A549 (cell line): ENCODE results near the gene BTBD8. TPM values are rescaled to one million over a fixed set of nuclear protein-coding genes. Genes with fewer than 3 reads are reported as not detected.

ENCODE experiments used
- ATAC-seq, 2 experiments: fragments of 200-7000 bp in 1 of 2; fragments of >200 bp in 1 of 2; cut with Nextera tagmentation in 1 of 2; cut with Tn5 transposase in 1 of 2; 3 replicates each; pipeline versions ENCODE4 v1.8.0 to v1.9.1; 2018 to 2020; ENCODE audit warnings: mild to moderate bottlenecking in 1 of 2, moderate library complexity in 1 of 2
- CTCF ChIA-PET: fragments of 300-600 bp; sonication (Branson Sonifier 250); formaldehyde crosslinking; extraction: SDS; loops from one replicate; lab custom pipeline; 2021; ENCODE audit warnings: antibody characterized with exemption, inconsistent platforms; lab: Yijun Ruan, JAX
- POLR2A ChIA-PET: fragments of 350-600 bp; formaldehyde crosslinking; extraction: SDS; loops from one replicate; lab custom pipeline; 2021; ENCODE audit warnings: antibody characterized with exemption, inconsistent platforms; lab: Yijun Ruan, JAX
- DNase-seq, 2 experiments: peaks; one replicate each; pipeline versions ENCODE4 v3.0.0 to v3.0.0-alpha.2; 2011 to 2016; ENCODE audit warnings: low read depth in 1 of 2, low spot score in 1 of 2
- FAIRE-seq: peaks from 2 replicates; lab custom pipeline; 2011; peaks lifted over from hg19 to GRCh38; lab: Jason Lieb, UNC
- H3K27ac ChIP-seq, 2 experiments: fragments of >200 bp; sonication (Bioruptor Twin); formaldehyde crosslinking; 3 replicates each; pipeline ENCODE4 v1.5.1; 2016 to 2017
- H3K4me1 ChIP-seq: fragments of >200 bp; sonication (Bioruptor Twin); formaldehyde crosslinking; 3 replicates; pipeline ENCODE4 v1.6.1; 2016
- H3K4me2 ChIP-seq: fragments of >200 bp; sonication (Bioruptor Twin); formaldehyde crosslinking; 3 replicates; pipeline ENCODE4 v1.6.1; 2016
- H3K4me3 ChIP-seq: fragments of >200 bp; sonication (Bioruptor Twin); formaldehyde crosslinking; 3 replicates; pipeline ENCODE4 v1.5.1; 2016
- H3K9me3 ChIP-seq: fragments of >200 bp; sonication (Bioruptor Twin); formaldehyde crosslinking; 3 replicates; pipeline ENCODE4 v1.6.1; 2016
- ATOH8 ChIP-seq: fragments of 250-450 bp; sonication (Bioruptor Pico); IDR thresholded peaks from 2 replicates; pipeline ENCODE4 v1.5.0; 2020; ENCODE audit warnings: low read depth, mild to moderate bottlenecking, moderate library complexity
- BCL3 ChIP-seq: fragments of >200 bp; sonication (Bioruptor Twin); formaldehyde crosslinking; IDR thresholded peaks from 3 replicates; pipeline ENCODE4 v1.6.1; 2016
- CBX2 ChIP-seq: fragments of 200-600 bp; sonication (generic); IDR thresholded peaks from 2 replicates; pipeline ENCODE4 v1.6.1; 2016; ENCODE audit warnings: low read depth, mild to moderate bottlenecking, borderline replicate concordance
- CHD4 ChIP-seq: fragments of 200-600 bp; sonication (generic); IDR thresholded peaks from 2 replicates; pipeline ENCODE4 v1.6.1; 2016; ENCODE audit warnings: antibody characterized with exemption, mild to moderate bottlenecking, borderline replicate concordance
- EHMT2 ChIP-seq: fragments of 200-600 bp; sonication (generic); IDR thresholded peaks from 2 replicates; pipeline ENCODE4 v1.6.1; 2016; ENCODE audit warnings: antibody characterized with exemption, low read depth, mild to moderate bottlenecking, moderate library complexity
- EP300 ChIP-seq, 2 experiments: fragments of >200 bp; sonication (Bioruptor Twin); formaldehyde crosslinking; IDR thresholded peaks; 2 replicates in 1 of 2; 3 replicates in 1 of 2; pipeline ENCODE4 v1.6.1; 2016 to 2017
- FOSL2 ChIP-seq, 2 experiments: fragments of 450-650 bp in 1 of 2; fragments of >200 bp in 1 of 2; sonication (Bioruptor Twin) in 1 of 2; formaldehyde crosslinking; IDR thresholded peaks; 2 replicates each; pipeline versions ENCODE4 v1.5.0 to v1.6.1; 2016 to 2020; ENCODE audit warnings: mild to moderate bottlenecking in 1 of 2, moderate library complexity in 1 of 2
- FOXS1 ChIP-seq: fragments of 250-450 bp; sonication (Bioruptor Pico); IDR thresholded peaks from 2 replicates; pipeline ENCODE4 v1.5.0; 2020; ENCODE audit warnings: mild to moderate bottlenecking, moderate library complexity
- GATA3 ChIP-seq: IDR thresholded peaks from 2 replicates; pipeline ENCODE4 v1.6.1; 2012; ENCODE audit warnings: borderline replicate concordance
- HES2 ChIP-seq: fragments of >200 bp; sonication (Bioruptor Twin); formaldehyde crosslinking; IDR thresholded peaks from 2 replicates; pipeline ENCODE4 v1.6.1; 2016
- HEYL ChIP-seq: fragments of 250-450 bp; sonication (Bioruptor Pico); IDR thresholded peaks from 2 replicates; pipeline ENCODE4 v1.8.0; 2021; ENCODE audit warnings: mild to moderate bottlenecking, moderate library complexity
- HMGXB4 ChIP-seq: fragments of 250-450 bp; sonication (Bioruptor Pico); IDR thresholded peaks from 2 replicates; pipeline ENCODE4 v1.5.0; 2021; ENCODE audit warnings: mild to moderate bottlenecking, moderate library complexity, borderline replicate concordance
- HOXB13 ChIP-seq: fragments of 250-450 bp; sonication (Bioruptor Pico); IDR thresholded peaks from 2 replicates; pipeline ENCODE4 v1.5.0; 2020; ENCODE audit warnings: low read depth, mild to moderate bottlenecking, moderate library complexity
- JUN ChIP-seq, 2 experiments: fragments of >200 bp; sonication (Bioruptor Twin); formaldehyde crosslinking; IDR thresholded peaks; 2 replicates in 1 of 2; 3 replicates in 1 of 2; pipeline ENCODE4 v1.6.1; 2016 to 2017
- JUNB ChIP-seq: fragments of >200 bp; sonication (Bioruptor Twin); formaldehyde crosslinking; IDR thresholded peaks from 2 replicates; pipeline ENCODE4 v1.6.1; 2016
- KDM1A ChIP-seq: fragments of 200-600 bp; sonication (generic); IDR thresholded peaks from 2 replicates; pipeline ENCODE4 v1.6.1; 2016; ENCODE audit warnings: low read depth, mild to moderate bottlenecking
- KDM5A ChIP-seq: fragments of 200-600 bp; sonication (generic); IDR thresholded peaks from 2 replicates; pipeline ENCODE4 v1.6.1; 2016; ENCODE audit warnings: antibody characterized with exemption, mild to moderate bottlenecking
- MAFK ChIP-seq: fragments of 450-650 bp; IDR thresholded peaks from 2 replicates; pipeline ENCODE4 v1.6.1; 2014; ENCODE audit not compliant: partially characterized antibody
- MAZ ChIP-seq: fragments of 150-350 bp; IDR thresholded peaks from 2 replicates; pipeline ENCODE4 v1.6.1; 2014; ENCODE audit warnings: antibody characterized with exemption, low read depth, low read length, borderline replicate concordance
- NR3C1 ChIP-seq: fragments of >200 bp; sonication (Bioruptor Twin); formaldehyde crosslinking; IDR thresholded peaks from 3 replicates; pipeline ENCODE4 v1.6.1; 2017
- PHF8 ChIP-seq: fragments of 200-600 bp; sonication (generic); IDR thresholded peaks from 2 replicates; pipeline ENCODE4 v1.6.1; 2016; ENCODE audit warnings: low read depth, mild to moderate bottlenecking, antibody characterized with exemption, moderate library complexity, borderline replicate concordance
- POLR2A ChIP-seq: IDR thresholded peaks from 2 replicates; pipeline ENCODE4 v1.6.1; 2012; ENCODE audit warnings: mild to moderate bottlenecking, low read length
- RAD21 ChIP-seq, 2 experiments: fragments of >200 bp in 1 of 2; sonication (Bioruptor Twin) in 1 of 2; formaldehyde crosslinking in 1 of 2; IDR thresholded peaks in 1 of 2; conservative IDR thresholded peaks in 1 of 2; 2 replicates in 1 of 2; 3 replicates in 1 of 2; pipeline ENCODE4 v1.6.1; 2012 to 2018; ENCODE audit warnings: inconsistent platforms in 1 of 2
- RARB ChIP-seq: fragments of 250-450 bp; sonication (Bioruptor Pico); IDR thresholded peaks from 2 replicates; pipeline ENCODE4 v1.8.0; 2021; ENCODE audit warnings: mild to moderate bottlenecking, moderate library complexity
- RFX5 ChIP-seq: fragments of 450-650 bp; IDR thresholded peaks from 2 replicates; pipeline ENCODE4 v1.7.1; 2014; ENCODE audit warnings: antibody characterized with exemption, mild to moderate bottlenecking, moderate library complexity
- RNF2 ChIP-seq: fragments of 200-600 bp; sonication (generic); IDR thresholded peaks from 2 replicates; pipeline ENCODE4 v1.6.1; 2016; ENCODE audit warnings: low read depth, mild to moderate bottlenecking, antibody characterized with exemption, moderate library complexity, borderline replicate concordance
- SMC3 ChIP-seq: fragments of >200 bp; sonication (Bioruptor Twin); formaldehyde crosslinking; IDR thresholded peaks from 3 replicates; pipeline ENCODE4 v1.6.1; 2018; ENCODE audit warnings: inconsistent platforms
- SREBF2 ChIP-seq: fragments of 450-650 bp; IDR thresholded peaks from 2 replicates; pipeline ENCODE4 v1.6.1; 2014; ENCODE audit warnings: mild to moderate bottlenecking, moderate library complexity
- TP53 ChIP-seq: fragments of 250-450 bp; sonication (Bioruptor Pico); IDR thresholded peaks from 2 replicates; pipeline ENCODE4 v1.5.0; 2021; ENCODE audit warnings: mild to moderate bottlenecking, moderate library complexity
- USF2 ChIP-seq: fragments of 450-650 bp; IDR thresholded peaks from 2 replicates; pipeline ENCODE4 v1.6.1; 2014; ENCODE audit warnings: antibody characterized with exemption
- ZC3H11A ChIP-seq: fragments of 450-650 bp; IDR thresholded peaks from 2 replicates; pipeline ENCODE4 v1.6.1; 2014; ENCODE audit warnings: antibody characterized with exemption, mild to moderate bottlenecking
- ZNF302 ChIP-seq: fragments of 250-450 bp; sonication (Bioruptor Pico); IDR thresholded peaks from 2 replicates; pipeline ENCODE4 v1.9.0; 2021; ENCODE audit warnings: inconsistent platforms, mild to moderate bottlenecking, moderate library complexity
- ZSCAN20 ChIP-seq: fragments of 250-450 bp; sonication (Bioruptor Pico); IDR thresholded peaks from 2 replicates; pipeline ENCODE4 v1.8.0; 2022; ENCODE audit warnings: mild to moderate bottlenecking, moderate library complexity
- WGBS: methylation state at CpG from one replicate; pipeline ENCODE4 v1.1.6; 2017; ENCODE audit errors: missing lambda C conversion rate; 5-methylcytosine and 5-hydroxymethylcytosine counted together
- polyA plus RNA-seq, 4 experiments: library from polyadenylated mRNA; depleted of rRNA in 3 of 4; stranded (reverse); fragments of >200 nt; fragmentation: RNase III in 1 of 4; extraction: RNeasy Plus Mini Kit Qiagen cat#74134 plus additional on column Dnase treatment in 1 of 4; gene quantifications; 2 replicates in 3 of 4; 3 replicates in 1 of 4; pipeline ENCODE4 v1.2.3, GENCODE V29; 2011 to 2017

Gene BTBD8
- polyA plus RNA-seq, 2 of the 4 experiments (the other 2 are of a cell fraction) = 0.80 to 2.5 TPM

GRCh38 chr1:92123868-92124267 lies 43.7 kb downstream of the BTBD8 start:
- no peak for FAIRE-seq
- H3K4me1 ChIP-seq = no peaks in the 10 kb centered on the region

GRCh38 chr1:92125204-92125603 lies 45.1 kb downstream of the BTBD8 start:
- no peaks in the 10 kb centered on the region for H3K4me1 ChIP-seq
- POLR2A ChIA-PET = no interaction called here
- TF ChIP-seq RAD21 (conservative IDR thresholded peaks at IDR 0.05 in 1 of 2, IDR thresholded peaks at IDR 0.05 in 1 of 2) = no peak
- TF ChIP-seq JUN (IDR thresholded peaks at IDR 0.05) = no peak
- TF ChIP-seq, all 56 proteins: peak for 0
- CTCF ChIA-PET = no interaction called here
- FAIRE-seq (no peak), DNase-seq (no peak), ATAC-seq (no peak)
- Histone ChIP-seq H3K27ac (no peak overlapping the region), H3K4me2 (no peak overlapping the region), H3K4me3 (no peak overlapping the region), H3K9me3 (no peaks in the 10 kb centered on the region)
- 47% methylated on average over 4 of the region's 4 CpGs for WGBS

More at GRCh38 chr1:92123868-92124267, 43.7 kb downstream of the BTBD8 start:
- Histone ChIP-seq H3K4me3 (no peak overlapping the region), H3K4me2 (no peak overlapping the region), H3K9me3 (no peaks in the 10 kb centered on the region), H3K27ac (no peak overlapping the region)
- no peak for ATAC-seq
- 92% methylated on average over 3 of the region's 3 CpGs for WGBS
- no peak for DNase-seq
- CTCF ChIA-PET = no interaction called here
- no peak for TF ChIP-seq HMGXB4 (CRISPR knock-in tag)
- TF ChIP-seq GATA3 = no peak
- no peak for TF ChIP-seq RFX5
- TF ChIP-seq TP53 (CRISPR knock-in tag) = no peak
- no peak for TF ChIP-seq HEYL (CRISPR knock-in tag)
- TF ChIP-seq SREBF2 = no peak
- TF ChIP-seq FOXS1 (CRISPR knock-in tag) = no peak
- no peak for TF ChIP-seq MAZ
- TF ChIP-seq CBX2 = no peak
- TF ChIP-seq HOXB13 (CRISPR knock-in tag) = no peak
- TF ChIP-seq MAFK = no peak
- no peak for TF ChIP-seq USF2
- no peak for TF ChIP-seq ZSCAN20 (CRISPR knock-in tag)
- no peak for TF ChIP-seq JUNB
- no peak for TF ChIP-seq HES2
- no peak for TF ChIP-seq POLR2A
- TF ChIP-seq FOSL2 (IDR thresholded peaks at IDR 0.05) = no peak
- no peak for TF ChIP-seq FOSL2 (CRISPR knock-in tag; IDR thresholded peaks at IDR 0.05)
- TF ChIP-seq RNF2 = no peak
- TF ChIP-seq NR3C1 = no peak
- no peak for TF ChIP-seq KDM5A
- TF ChIP-seq, all 56 proteins: peak for 0
- POLR2A ChIA-PET = no interaction called here

- Histone ChIP-seq H3K9me3 (no peaks in the 10 kb centered on the region), H3K4me2 (no peak overlapping the region), H3K27ac (no peak overlapping the region), H3K4me3 (no peak overlapping the region), H3K4me1 (no peaks in the 10 kb centered on the region)
- WGBS = 56% methylated on average over 3 of the region's 3 CpGs
- POLR2A ChIA-PET = no interaction called here
- DNase-seq = no peak
- ATAC-seq = no peak
- CTCF ChIA-PET = interaction anchor here (0.6 kb wide), 1 partner anchor 26 kb away, joined by 3 read pairs; no protein-coding TSS in a partner anchor
- no peak for FAIRE-seq
- TF ChIP-seq PHF8 (no peak), JUNB (no peak), ZC3H11A (no peak), BCL3 (no peak), EP300 (IDR thresholded peaks at IDR 0.05) (no peak), GATA3 (no peak), KDM1A (no peak), RARB (CRISPR knock-in tag) (no peak), CHD4 (no peak), ZSCAN20 (CRISPR knock-in tag) (no peak), EHMT2 (no peak), ZNF302 (CRISPR knock-in tag) (no peak), ATOH8 (CRISPR knock-in tag) (no peak), SMC3 (no peak), CBX2 (no peak)
These were observed 45.9 kb downstream of the BTBD8 start for GRCh38 chr1:92126088-92126487.
